Adrenal gland (tissue), 12 donors: ENCODE data around the gene ODAD4. TPM values are rescaled to one million over a fixed set of nuclear protein-coding genes. Genes with fewer than 3 reads are reported as not detected.

Experiments used
- DNase-seq, 7 donors: peaks; one replicate each; pipeline ENCODE4 v3.0.0-alpha.2; 2019 to 2020
- H3K27ac ChIP-seq, 5 donors: fragments of 200-600 bp; sonication (generic) in 4 of 5; 1 replicate in 3 of 5; 2 replicates in 2 of 5; pipeline versions ENCODE4 v1.5.1 to v1.8.0; 2016 to 2020; ENCODE audit warnings: mild to moderate bottlenecking in 1 of 5
- H3K27me3 ChIP-seq: fragments of 200-600 bp; 2 replicates; pipeline ENCODE4 v1.8.0; 2021
- H3K36me3 ChIP-seq, 2 donors: fragments of 200-600 bp; replicated peaks in 1 of 2; 1 replicate in 1 of 2; 2 replicates in 1 of 2; pipeline versions ENCODE4 v1.5.1 to v1.8.0; 2018 to 2022
- H3K4me1 ChIP-seq, 2 donors: fragments of 200-600 bp; replicated peaks in 1 of 2; 1 replicate in 1 of 2; 2 replicates in 1 of 2; pipeline versions ENCODE4 v1.5.1 to v1.8.0; 2018 to 2021
- H3K4me3 ChIP-seq, 4 donors: fragments of 200-600 bp; sonication (generic) in 3 of 4; one replicate each; pipeline ENCODE4 v1.5.1; 2016 to 2018
- H3K9me3 ChIP-seq, 3 donors: fragments of 200-600 bp; sonication (generic) in 1 of 3; replicated peaks in 1 of 3; 1 replicate in 2 of 3; 2 replicates in 1 of 3; pipeline versions ENCODE4 v1.5.1 to v1.8.0; 2016 to 2021
- POLR2A ChIP-seq, 2 donors: fragments of 450-650 bp; IDR thresholded peaks; one replicate each; pipeline ENCODE4 v1.6.1; 2017; ENCODE audit warnings: antibody characterized with exemption in 2 of 2, mild to moderate bottlenecking in 2 of 2, moderate library complexity in 1 of 2
- WGBS, 4 donors: extraction: QIAGEN DNeasy Blood & Tissue Kit in 2 of 4; methylation state at CpG; one replicate each; pipeline versions ENCODE4 v1.1.5 to v1.1.7; 2013 to 2017; 5-methylcytosine and 5-hydroxymethylcytosine counted together
- intact Hi-C, 2 donors: fragments of 100-400 bp; cut with DNase I; formaldehyde crosslinking; loops; one replicate each; pipeline versions ENCODE4 v1.14.1 to v1.15.0; 2022 to 2023
- polyA plus RNA-seq, 3 donors: library from polyadenylated mRNA; stranded (reverse); fragments of 200-250 nt in 2 of 3; fragments of 350-450 nt in 1 of 3; fragmentation: Illumina TruSeq in 1 of 3; extraction: RNeasy Lipid Tissue Mini Kit (QIAGEN cat#74804) in 1 of 3; gene quantifications; one replicate each; pipeline ENCODE4 v1.2.3, GENCODE V29; 2013 to 2014
- total RNA-seq, 9 donors: library from RNA; depleted of rRNA in 4 of 9; stranded (reverse); fragments of >200 nt in 4 of 9; fragments of 120-200 nt in 1 of 9; fragmentation: NEBNext Ultra II Directional in 1 of 9; extraction: Animal tissue kit (Norgen Biotek cat#: 25700) in 1 of 9; gene quantifications; one replicate each; pipeline versions ENCODE4 v1.1.0 to v1.2.4, GENCODE V29; 2013 to 2023
- TF ChIP-seq, protein P1 (sequence below), 6 experiments: fragments of 450-650 bp in 4 of 6; fragments of 200-600 bp in 2 of 6; sonication (generic) in 1 of 6; IDR thresholded peaks; 1 replicate in 5 of 6; 2 replicates in 1 of 6; pipeline versions ENCODE4 v1.5.1 to v1.8.0; 2016 to 2021; ENCODE audit warnings: antibody characterized with exemption in 6 of 6, mild to moderate bottlenecking in 2 of 6, moderate library complexity in 1 of 6
- donor health status: healthy with polysubstance abuse.
- donor health status: Bipolar disorder and iron deficiency.
- donor health status: DM: yes; HTN: yes; CAD: no.
- donor health status: DM: no; HTN: no; CAD: no.
- donor health status: DM: no; HTN: no; CAD: no.
- donor health status: DM: yes; HTN: yes; CAD: no.

ODAD4 gene
- total and polyA plus RNA-seq, 12 donors: 0.39 to 3.5 (median 0.61) TPM; not detected in 1

DNA sequence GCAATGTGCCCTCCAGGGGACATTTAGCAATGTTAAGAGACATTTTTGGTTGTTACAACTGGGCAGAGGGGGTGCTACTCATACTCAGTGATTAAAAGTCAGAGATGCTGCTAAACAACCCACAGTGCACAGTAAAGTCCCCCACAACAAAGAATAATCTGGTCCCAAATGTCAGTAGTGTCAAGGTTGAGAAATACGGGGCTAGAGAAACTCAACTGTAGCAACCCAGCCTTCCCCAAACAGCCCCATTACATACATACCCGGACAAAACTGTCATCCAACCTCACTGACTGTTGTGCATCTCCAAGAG is 66.4 kb downstream of the ODAD4 start:
- H3K27ac ChIP-seq: no peak overlapping the region
- intact Hi-C loops: no loop called here
- DNase-seq: no peak
- H3K36me3 ChIP-seq: peaks cover 0 to 91% of the 10 kb centered on the region in 2 donors
- H3K27me3 ChIP-seq: no peaks in the 10 kb centered on the region
- no peak overlapping the region for H3K4me3 ChIP-seq
- H3K4me1 ChIP-seq: peaks cover 0 to 10% of the 10 kb centered on the region in 2 donors
- TF ChIP-seq, protein P1, sequence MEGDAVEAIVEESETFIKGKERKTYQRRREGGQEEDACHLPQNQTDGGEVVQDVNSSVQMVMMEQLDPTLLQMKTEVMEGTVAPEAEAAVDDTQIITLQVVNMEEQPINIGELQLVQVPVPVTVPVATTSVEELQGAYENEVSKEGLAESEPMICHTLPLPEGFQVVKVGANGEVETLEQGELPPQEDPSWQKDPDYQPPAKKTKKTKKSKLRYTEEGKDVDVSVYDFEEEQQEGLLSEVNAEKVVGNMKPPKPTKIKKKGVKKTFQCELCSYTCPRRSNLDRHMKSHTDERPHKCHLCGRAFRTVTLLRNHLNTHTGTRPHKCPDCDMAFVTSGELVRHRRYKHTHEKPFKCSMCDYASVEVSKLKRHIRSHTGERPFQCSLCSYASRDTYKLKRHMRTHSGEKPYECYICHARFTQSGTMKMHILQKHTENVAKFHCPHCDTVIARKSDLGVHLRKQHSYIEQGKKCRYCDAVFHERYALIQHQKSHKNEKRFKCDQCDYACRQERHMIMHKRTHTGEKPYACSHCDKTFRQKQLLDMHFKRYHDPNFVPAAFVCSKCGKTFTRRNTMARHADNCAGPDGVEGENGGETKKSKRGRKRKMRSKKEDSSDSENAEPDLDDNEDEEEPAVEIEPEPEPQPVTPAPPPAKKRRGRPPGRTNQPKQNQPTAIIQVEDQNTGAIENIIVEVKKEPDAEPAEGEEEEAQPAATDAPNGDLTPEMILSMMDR (IDR thresholded peaks at IDR 0.05): no peak
- TF ChIP-seq POLR2A (IDR thresholded peaks at IDR 0.05): no peak
- 77 to 89% (median 82%) methylated on average over 2 of the region's 2 CpGs for WGBS, 4 donors
- no peaks in the 10 kb centered on the region for H3K9me3 ChIP-seq

DNA sequence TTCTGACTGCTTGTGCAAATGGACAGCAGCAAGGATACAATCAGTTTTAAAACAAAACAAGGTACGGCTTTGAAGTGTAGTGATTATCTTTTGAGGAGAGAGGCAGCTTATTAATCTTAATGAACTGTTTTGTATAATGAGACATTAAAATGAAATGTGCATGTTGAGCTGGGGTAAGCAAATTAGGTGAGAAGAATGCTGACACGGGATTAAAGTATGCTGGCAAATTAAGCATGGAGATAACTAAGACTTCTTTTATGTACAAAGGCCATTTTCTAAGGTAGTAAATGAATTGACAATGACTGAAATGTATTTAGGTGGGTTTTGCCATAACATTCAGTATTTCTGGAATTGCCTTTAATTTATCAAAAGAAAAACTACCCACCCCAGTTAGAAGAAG is 68.1 kb downstream of the ODAD4 start:
- no peak overlapping the region for H3K4me3 ChIP-seq
- TF ChIP-seq, protein P1 (IDR thresholded peaks at IDR 0.05): no peak
- TF ChIP-seq POLR2A (IDR thresholded peaks at IDR 0.05): no peak
- H3K4me1 ChIP-seq: peaks cover 0 to 21% of the 10 kb centered on the region in 2 donors
- peaks cover 0 to 81% of the 10 kb centered on the region in 2 donors for H3K36me3 ChIP-seq
- no peak for DNase-seq
- no peaks in the 10 kb centered on the region for H3K9me3 ChIP-seq
- 39 to 67% (median 46%) methylated on average over 2 of the region's 2 CpGs for WGBS, 4 donors
- intact Hi-C loops: no loop called here
- H3K27ac ChIP-seq: no peak overlapping the region
- H3K27me3 ChIP-seq: no peaks in the 10 kb centered on the region

DNA sequence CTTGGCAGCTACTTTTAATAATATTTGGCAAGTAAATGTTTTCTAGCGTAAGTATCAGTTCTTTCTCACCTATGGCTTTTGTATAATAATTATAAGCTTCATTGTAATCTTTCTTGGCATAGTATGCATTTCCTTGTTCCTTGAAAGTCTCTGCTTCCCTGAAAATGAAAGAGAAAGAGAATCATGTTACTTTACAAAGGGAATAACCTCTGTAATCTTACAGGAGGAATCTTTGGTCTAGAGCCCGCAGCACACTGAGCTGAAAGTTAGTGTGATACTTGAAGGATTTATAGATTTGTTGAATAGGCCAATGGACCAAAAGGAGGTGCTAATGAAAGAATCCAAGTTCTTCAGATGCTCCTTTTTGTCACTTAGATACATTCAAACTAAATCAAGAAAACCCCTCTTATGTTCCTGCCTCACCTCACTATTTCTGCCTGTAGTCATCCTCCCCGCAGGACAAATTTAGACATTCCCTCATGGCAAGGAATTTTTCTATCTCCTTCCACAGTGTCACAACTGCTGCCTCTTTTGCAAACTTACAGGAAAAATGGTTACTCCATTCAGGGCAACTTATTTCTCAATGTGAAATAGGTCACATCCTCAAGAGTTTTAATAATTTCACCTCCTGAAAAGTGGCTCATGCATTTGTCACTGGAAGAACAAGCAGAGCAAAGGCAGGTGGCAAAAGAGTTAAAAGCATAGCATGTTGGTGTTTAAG is 70.2 kb downstream of the ODAD4 start:
- intact Hi-C loops: no loop called here
- no peak for DNase-seq
- 75 to 87% (median 85%) methylated on average over 3 of the region's 3 CpGs for WGBS, 4 donors
- TF ChIP-seq, protein P1 (IDR thresholded peaks at IDR 0.05): no peak
- no peak for TF ChIP-seq POLR2A (IDR thresholded peaks at IDR 0.05)
- Histone ChIP-seq H3K9me3 (no peaks in the 10 kb centered on the region), H3K27ac (peak overlapping the region in 2 of 5 donors; percentile 8 to 56), H3K4me3 (no peak overlapping the region), H3K27me3 (no peaks in the 10 kb centered on the region), H3K4me1 (peaks cover 0 to 35% of the 10 kb centered on the region in 2 donors), H3K36me3 (peaks cover 0 to 62% of the 10 kb centered on the region in 2 donors)

DNA sequence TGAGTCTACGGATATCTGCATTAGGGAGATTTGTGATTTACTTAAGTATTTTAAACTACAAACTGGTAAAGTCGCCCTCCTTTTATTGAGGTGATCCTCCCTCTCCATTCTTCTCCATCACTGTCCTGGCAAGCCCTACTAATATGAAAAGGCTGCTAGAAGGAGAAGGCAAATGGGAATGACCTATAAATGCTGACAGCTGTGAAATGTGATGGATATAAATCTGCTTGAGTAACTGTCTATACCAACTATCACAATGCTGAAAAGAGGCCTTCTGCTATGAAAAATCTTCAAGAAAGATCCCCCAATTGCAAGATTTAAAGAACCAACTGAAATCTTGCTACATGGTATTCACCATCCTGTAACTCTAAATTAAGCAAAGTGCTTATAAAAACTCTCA is 71.3 kb downstream of the ODAD4 start:
- H3K4me1 ChIP-seq: peaks cover 0 to 41% of the 10 kb centered on the region in 2 donors

More for the DNA sequence above, 71.3 kb downstream of the ODAD4 start:
- Histone ChIP-seq H3K9me3 (no peaks in the 10 kb centered on the region), H3K27ac (no peak overlapping the region), H3K4me3 (no peak overlapping the region), H3K36me3 (peaks cover 0 to 50% of the 10 kb centered on the region in 2 donors), H3K27me3 (no peaks in the 10 kb centered on the region)
- TF ChIP-seq, protein P1 (IDR thresholded peaks at IDR 0.05): no peak
- TF ChIP-seq POLR2A (IDR thresholded peaks at IDR 0.05): no peak
- no peak for DNase-seq
- intact Hi-C loops: no loop called here
- WGBS, 4 donors: 92 to 97% (median 94%) methylated on average over 2 of the region's 2 CpGs
